HG02884 (cell line): ENCODE measurements around the gene HSP90AA1.
"Not testable (repeated sequence)": the region's sequence is repeated elsewhere in the genome, so short reads cannot be mapped to it uniquely, and the experiment has no call there.

ENCODE experiments used
- ATAC-seq: cut with Tn5 transposase; IDR thresholded peaks from one replicate; pipeline ENCODE4 v1.9.1; 2021; ENCODE audit warnings: mild to moderate bottlenecking, moderate library complexity; ENCODE audit not compliant: unreplicated experiment

HSP90AA1 gene

DNA sequence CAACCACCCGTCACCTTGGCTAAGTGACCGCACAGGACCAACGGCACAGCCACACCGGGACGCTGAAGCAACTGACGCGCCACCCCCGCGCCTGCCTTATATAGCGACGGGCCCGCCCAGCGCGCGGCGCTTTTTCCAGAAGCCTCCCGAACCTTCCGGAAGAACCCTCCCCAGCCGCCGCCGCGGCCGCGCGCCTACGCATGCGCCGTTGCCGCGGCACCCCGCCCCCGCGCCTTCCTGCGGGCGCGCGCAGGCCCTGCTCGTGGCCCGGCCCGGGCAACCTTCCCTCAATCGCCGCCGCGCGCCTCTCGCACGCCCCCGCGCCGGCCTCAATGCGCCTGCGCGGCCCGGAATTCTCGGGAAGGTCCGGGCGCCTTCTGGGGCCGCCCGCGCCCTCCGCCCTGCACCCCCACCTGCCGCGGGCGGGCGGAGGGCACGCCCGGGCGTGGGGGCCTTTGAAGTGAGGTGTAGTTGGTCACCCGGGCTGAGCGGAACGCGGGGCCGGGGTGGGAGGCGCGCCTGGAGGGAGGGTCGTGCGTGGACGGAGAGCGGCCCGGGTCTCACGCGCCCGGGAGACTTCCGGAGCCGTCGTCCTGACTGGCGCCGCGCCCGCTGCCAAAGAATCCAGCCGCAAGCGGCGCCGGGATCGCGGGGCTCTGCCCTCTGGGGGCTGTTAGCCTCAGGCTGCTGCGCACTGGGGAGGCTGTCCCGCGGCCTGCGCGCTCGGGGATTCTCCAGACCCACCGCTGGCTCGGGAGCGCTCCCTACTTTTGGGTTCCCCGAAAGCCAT is at the start of gene HSP90AA1:
TSS of gene HSP90AA1 (minus strand) at position 73 of the 790 bp plus-strand sequence. CDS start 666 bp downstream, outside the sequence.
- peak; percentile 61 for ATAC-seq

DNA sequence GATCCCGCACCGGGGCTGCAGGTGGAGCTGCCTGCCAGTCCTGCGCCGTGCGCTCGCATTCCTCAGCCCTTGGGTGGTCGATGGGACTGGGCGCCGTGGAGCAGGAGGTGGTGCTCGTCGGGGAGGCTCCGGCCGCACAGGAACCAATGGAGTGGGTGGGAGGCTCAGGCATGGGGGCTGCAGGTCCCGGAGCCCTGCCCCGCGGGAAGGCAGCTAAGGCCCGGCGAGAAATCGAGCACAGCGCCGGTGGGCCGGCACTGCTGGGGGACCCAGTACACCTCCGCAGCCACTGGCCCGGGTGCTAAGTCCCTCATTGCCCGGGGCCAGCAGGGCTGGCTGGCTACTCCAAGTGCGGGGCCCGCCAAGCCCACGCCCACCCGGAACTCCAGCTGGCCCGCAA is 48.6 kb upstream of the HSP90AA1 start:
- ATAC-seq = not testable (repeated sequence)

DNA sequence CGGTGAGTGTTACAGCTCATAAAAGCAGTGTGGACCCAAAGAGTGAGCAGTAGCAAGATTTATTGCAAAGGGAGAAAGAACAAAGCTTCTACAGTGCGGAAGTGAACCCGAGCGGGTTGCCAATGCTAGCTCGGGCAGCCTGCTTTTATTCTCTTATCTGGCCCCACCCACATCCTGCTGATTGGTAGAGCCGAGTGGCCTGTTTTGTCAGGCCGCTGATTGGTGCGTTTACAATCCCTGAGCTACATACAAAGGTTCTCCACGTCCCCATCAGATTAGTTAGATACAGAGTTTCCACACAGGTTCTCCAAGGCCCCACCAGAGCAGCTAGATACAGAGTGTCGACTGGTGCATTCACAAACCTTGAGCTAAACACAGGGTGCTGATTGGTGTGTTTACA is 47.9 kb upstream of the HSP90AA1 start:
- not testable (repeated sequence) for ATAC-seq

DNA sequence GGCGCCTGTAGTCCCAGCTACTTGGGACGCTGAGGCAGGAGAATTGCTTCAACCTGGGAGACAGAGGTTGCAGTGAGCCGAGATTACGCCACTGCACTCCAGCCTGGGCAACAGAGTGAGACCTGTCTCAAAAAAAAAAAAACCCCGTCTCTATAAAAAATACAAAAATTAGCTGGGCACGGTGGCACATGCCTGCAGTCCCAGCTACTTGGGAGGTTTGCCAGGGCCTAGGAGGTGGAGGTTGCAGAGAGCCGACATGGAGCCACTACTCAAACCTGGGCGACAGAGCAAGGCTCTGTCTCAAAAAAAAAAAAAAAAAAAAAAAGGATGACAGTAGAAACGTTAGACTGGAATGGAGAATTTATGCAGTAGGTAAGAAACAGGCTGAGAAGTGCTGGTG is 47.2 kb upstream of the HSP90AA1 start:
- not testable (repeated sequence) for ATAC-seq

DNA sequence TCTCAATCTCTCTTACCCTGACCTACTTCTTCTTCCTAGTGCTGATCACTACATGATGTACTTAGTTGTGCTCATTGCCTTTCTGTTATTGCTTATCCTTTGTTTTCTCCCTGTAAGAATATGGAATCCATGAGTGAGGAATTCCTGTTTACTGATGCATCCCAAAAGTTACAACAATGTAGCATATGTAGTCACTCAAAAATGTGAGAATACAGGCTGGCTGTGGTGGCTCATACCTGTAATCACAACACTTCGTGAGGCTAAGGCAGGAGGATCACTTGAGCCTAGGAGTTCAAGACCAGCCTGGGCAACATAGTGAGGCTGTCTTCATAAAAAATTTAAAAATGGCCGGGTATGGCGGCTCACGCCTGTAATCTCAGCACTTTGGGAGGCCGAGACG is 44.9 kb upstream of the HSP90AA1 start:
- ATAC-seq = no peak

DNA sequence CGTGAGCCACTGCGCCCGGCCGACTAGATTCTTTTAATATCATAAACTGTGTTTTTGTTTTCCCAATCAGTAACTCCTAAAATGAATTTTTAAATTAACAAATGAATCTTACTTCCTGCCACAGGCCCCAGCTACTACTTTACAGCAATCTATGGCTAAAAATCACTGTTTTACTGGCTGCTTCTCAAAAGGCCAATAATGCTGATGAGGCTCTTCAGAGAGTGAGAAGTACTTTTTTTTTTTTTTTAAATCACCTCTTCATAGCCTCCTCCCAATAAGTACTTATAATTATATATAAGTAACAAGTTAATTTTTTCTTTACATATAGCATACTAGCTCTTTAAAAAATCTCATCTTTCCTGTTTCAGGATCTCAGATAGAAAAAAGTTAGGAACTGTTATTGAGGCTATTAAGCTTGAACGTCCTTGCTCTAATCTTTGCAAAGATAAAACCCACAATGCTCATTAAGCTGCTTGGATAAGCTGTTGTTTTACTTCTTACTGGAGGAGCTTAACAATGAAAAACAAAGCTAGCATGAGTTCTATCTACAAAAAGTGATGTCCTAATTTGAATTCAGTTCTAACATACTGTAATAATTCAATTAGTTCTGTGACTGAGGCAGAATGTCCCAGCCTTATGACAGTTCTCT is 40.1 kb upstream of the HSP90AA1 start:
- ATAC-seq = no peak

DNA sequence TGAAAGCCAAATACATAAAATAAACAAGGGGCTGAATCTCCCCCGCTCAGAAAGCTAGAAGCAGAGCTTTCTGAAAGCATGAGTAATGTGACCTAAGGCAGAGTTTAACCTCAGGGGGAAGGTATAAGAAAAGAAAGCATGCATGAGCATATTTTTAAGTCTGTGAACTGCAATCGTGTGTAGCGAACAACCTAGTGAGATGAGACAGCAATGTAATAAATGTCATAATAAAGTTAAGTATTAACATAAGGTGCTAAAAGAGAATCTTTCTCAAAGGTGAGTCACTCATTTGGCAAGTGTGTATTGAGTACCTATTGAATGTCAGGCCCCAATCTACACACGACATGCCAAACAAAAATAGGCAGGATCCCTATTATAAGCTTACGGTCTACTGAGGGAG is 38.7 kb upstream of the HSP90AA1 start:
- no peak for ATAC-seq

DNA sequence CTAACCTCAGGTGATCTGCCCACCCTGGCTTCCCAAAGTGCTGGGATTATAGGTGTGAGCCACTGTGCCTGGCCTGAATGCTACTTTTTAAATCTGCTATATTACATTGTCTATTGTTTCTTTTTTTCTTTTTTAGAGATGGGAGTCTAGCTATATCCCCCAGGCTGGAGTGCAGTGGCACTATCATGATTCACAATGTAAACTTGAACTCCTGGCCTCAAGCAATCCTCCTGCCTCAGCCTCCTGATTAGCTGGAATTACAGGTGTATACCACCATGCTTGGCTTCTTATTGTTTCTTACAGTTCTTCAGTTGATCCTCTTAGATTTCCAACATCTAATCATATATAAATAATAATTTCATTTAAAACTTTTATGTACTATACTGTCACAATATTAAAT is 37.6 kb upstream of the HSP90AA1 start:
- no peak for ATAC-seq

DNA sequence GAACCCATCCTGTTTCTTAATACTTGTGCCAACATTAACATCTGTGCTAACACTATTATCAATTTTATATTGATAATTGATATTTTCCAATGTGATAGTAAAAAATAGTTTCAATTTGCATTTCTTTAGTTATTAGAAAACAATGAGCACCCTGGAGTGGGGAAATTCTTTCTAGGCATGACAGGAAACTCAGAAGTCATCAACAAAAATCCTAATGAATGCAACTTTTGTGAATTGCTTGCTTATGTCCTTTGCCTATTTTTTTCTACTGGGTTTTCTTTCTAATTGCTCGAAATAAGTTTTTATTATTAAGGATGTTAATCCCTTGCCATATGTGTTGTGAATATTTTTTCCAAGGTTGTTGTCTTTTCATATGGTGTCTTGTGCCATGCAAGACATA is 34.7 kb upstream of the HSP90AA1 start:
- ATAC-seq = no peak

DNA sequence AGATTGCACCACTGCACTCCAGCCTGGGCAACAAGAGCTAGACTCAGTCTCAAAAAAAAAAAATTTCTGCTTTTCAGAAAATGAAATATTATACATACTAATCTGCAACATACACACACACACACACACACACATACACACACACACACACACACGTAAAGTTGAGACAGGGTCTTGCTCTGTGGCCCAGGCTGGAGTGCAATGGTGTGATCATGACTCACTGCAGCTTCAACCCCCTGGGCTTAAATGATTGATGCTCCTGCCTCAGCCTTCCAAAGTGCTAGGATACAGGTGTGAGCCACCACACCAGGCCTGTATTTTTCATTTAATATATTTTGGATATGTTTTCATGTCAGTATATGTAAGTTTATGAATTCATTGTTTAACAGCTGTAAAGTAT is 34.0 kb upstream of the HSP90AA1 start:
- ATAC-seq = no peak

DNA sequence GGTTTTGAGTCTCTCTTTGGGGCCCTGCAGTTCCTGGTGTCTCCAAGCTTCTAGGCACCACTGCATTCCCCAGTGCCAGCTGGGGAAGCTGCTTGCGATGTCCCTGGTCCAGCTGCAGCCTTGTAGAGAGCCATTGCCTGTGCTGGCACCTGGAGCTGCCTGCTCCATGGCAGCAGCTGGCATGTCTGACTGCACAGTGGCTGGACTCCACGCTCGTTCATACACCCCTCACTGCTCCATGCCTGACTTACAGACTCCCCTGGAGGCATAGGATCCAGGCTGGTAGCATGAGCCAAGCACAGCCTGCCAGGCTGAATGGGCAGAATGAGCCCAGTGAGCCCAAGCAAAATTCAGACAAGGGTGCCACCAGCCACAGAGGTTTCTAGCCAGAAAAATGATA is 31.0 kb upstream of the HSP90AA1 start:
- no peak for ATAC-seq

DNA sequence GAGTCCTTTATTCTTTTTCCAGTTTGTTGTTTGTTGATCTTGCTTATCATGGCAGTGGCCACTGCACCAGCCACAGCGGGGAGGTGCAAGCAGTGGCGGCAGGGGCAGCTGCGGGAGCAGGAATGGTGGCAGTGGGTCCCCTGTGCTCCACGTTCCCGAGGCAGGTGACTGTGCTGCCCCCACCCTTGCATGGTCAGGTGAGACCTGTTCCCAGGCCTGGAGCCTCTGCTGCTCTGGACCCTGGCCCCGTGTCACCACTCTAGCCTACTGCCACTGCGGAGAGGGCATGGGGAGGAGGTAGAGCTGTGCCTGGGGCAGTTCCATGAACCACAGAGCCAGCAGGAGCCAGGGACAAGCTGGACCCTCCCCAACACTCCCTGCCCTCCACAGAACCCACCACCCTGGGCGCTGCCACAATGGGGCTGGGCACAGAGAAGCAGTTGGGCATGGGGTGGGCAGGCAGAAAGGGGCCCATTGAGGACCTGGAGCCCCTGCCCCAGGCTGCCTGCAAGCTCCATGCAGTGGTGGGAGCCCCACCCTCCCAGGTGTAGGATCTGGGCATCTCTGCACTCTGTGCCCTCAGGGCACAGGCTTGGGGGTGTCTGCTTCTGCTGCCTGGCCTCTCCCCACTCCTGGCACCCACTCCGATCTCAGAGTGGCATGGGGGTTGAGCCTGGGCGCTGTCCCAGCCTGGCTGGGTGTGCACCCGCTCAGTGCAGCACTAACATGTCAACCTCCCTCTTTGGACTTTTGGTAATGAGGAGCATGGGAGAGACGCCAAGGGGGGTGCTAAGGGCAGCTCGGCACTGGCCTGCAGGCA is 29.7 kb upstream of the HSP90AA1 start:
- no peak for ATAC-seq

DNA sequence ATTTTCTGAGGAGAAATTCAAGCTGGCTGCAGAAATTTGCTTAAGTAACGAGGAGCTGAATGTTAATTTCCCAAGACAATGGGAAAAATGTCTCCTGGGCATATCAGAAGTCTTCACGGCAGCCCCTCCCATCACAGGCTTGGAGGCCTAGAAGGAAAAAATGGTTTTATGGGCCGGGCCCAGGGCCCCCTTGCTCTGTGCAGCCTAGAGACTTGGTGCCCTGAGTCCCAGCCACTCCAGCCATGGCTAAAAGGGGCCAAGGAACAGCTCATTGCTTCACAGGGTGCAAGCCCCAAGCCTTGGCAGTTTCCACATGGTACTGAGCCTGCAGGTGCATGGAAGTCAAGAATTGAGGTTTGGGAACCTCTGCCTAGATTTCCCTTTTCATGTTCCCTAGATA is 24.3 kb upstream of the HSP90AA1 start:
- ATAC-seq = no peak

DNA sequence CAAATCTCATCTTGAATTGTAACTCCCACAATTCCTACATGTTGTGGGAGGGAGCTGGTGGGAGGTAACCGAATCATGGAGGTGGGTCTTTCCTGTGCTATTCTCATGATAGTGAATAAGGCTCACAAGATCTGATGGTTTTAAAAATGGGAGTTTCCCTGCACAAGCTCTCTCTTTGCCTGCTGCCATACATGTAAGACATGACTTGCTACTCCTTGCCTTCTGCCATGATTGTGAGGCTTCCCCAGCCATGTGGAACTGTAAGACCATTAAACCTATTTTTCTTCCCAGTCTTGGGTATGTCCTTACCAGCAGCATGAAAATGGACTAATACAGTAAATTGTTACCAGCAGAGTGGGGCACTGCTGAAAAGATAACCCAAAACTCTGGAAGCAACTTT is 22.5 kb upstream of the HSP90AA1 start:
- ATAC-seq = not testable (repeated sequence)

DNA sequence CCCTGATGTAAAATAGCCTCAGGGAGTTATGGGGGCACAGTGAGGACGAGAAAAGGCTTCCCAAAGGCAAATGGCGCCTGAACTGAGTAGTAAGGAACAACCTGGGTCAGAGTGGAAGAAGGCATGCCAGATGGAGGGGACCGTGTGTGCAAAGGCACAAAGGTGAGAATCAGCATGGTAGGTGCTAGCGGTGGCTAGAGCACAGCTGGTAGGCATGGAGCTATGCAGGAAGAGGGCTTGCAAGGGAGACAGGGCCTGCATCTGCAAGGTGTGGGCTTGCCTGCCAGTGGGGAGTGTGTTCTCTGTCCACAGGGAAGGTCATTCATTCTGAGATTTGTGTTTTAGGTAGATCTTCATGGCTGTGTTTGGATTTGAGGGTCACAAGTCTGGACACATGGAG is 18.5 kb upstream of the HSP90AA1 start:
- no peak for ATAC-seq

DNA sequence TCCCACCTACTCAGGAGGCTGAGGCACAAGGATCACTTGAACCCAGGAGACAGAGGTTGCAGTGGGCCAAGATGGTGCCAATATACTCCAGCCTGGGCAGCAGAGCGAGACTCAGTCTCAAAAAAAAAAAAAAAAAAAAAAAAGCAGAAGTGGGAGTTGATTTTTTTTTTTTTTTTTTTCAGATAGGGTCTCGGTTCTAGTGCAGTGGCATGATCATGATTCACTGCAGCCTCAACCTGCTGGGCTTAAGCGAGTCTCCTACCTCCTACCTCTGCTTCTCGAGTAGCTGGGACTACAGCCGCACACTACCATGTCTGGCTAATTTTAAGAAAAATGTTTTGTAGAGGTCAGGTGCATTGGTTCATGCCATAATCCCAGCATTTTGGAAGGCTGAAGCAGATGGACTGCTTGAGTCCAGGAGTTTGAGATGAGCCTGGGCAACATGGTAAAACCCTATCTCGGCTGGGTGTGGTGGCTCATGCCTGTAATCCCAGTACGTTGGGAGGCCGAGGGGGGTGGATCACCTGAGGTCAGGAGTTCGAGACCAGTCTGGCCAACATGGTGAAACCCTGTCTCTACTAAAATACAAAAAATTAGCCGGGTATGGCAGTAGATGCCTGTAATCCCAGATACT is 16.3 kb upstream of the HSP90AA1 start:
- ATAC-seq = no peak

DNA sequence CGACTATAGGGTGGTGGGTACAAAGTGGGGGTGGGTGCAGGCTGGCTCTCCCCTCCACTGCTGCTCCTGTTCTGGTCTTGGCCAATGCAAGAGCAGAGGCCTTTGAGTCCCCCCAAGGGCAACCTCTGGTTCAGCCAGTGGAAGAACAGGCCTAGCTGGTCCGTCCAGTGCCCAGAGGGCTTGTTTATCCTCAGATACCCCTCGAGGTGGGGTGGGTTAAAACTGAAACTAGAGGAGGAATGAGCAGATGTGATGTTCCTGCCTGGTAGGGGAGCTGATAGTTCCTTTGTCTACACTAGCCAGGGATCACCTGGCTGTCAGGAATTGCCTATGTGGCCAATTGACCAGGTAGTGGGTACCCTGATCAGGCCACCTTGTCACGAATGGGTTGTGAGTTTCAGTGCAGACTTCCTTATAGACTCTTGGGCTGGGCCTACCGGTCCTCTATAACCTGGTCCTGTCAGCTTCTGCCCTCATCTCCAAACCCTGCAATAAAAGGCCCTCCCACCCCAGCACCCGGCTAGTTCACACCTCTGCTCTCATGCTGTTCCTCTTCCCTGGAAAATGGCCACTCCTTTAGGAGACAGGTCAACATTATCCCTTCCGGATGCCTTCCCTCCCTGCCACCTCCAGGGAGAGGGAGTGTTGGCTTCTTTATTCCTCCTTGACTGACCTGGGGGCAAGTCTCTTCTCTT is 10.7 kb upstream of the HSP90AA1 start:
- ATAC-seq = no peak

DNA sequence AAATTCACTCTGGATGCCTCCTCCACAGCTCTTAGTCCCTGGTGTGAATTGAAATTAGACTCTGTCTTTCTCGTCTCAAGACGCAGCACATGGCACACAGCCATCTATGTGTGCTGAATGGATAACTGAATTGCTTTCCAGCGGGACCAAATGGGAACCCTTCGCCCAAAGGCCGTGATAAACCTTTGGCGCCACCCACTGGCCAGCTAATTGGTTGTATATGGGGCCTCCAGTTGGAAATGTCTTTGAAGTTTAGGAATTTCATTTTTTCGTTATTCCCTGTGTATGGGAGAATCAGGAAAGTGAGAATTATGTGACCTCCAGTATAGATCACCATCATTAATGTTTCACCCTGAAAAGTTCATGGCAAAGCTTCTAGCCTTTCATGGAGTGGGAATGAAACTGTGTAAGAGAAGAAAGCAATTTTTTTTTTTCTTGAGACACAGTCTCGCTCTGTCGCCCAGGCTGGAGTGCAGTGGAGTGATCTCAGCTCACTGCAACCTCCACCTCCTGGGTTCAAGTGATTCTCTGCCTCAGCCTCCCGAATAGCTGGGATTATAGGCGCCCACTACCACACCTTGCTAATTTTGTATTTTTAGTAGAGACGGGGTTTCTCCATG is 9.8 kb upstream of the HSP90AA1 start:
- ATAC-seq = no peak

DNA sequence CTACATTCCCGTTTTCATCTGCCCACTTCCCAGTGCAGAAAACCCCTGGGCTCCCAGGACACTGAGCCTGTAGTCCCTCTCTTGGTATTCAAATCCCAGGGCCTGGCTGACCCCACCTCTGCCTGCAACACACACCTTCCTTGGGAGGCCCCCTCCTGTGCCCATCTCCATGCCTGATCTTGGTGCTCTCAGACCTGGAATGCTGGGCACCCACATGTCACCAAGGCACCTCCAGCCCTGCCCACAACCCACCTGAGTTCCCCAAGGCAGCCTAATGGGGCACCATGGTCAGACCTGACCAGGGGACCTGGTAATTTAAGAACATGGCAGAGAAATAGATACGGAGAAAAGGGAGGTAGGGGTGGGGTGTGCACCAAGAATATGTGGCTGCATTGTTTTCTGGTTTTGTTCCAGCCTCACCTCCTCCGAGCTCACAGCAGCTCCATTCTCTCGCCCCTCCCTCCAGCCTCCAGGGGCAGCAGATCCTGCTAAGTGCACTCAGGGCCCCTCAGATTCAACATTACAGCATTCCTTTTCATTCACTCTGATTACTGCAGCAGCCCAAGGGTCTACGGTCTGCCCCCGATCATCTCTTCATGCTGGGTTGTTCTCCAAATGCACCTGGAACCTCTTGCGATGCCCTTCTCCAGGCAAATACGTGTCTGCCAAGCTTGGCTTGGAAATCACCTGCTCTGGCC is 9.2 kb upstream of the HSP90AA1 start:
- no peak for ATAC-seq
